Measurements from ENCODE around the gene MYO10.

DNA sequence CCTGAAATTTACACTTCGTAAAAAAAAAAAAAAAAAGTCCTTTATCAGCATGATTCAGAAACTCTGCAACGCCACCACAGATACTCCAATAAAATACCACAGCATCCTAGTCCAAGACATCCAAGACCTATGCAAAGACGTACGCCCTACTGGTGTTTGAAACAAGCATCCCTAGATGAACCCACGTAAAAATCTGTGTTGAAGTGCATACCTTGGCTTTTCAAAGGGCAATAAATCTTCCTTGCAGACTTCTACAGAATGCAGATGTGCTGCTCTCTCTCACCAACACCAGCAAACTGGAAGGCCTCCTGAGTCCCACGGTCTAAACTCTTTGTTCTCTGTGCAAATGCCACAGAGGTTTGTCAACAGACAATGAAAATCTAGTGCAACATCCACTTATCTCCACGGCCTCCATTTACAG is 38.8 kb downstream of the MYO10 start:
- TF ChIP-seq, protein P1, sequence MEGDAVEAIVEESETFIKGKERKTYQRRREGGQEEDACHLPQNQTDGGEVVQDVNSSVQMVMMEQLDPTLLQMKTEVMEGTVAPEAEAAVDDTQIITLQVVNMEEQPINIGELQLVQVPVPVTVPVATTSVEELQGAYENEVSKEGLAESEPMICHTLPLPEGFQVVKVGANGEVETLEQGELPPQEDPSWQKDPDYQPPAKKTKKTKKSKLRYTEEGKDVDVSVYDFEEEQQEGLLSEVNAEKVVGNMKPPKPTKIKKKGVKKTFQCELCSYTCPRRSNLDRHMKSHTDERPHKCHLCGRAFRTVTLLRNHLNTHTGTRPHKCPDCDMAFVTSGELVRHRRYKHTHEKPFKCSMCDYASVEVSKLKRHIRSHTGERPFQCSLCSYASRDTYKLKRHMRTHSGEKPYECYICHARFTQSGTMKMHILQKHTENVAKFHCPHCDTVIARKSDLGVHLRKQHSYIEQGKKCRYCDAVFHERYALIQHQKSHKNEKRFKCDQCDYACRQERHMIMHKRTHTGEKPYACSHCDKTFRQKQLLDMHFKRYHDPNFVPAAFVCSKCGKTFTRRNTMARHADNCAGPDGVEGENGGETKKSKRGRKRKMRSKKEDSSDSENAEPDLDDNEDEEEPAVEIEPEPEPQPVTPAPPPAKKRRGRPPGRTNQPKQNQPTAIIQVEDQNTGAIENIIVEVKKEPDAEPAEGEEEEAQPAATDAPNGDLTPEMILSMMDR (IDR thresholded peaks at IDR 0.05; ENCODE audit: low read depth, low read length), result no peak
- no peak for TF ChIP-seq EZH2phosphoT487 (IDR thresholded peaks at IDR 0.05; ENCODE audit: low read depth)

All from OCI-LY3 (cell line).